NCI-H1105 (cell line): ENCODE measurements around the gene KLC4.
"Not testable (repeated sequence)": the region's sequence is repeated elsewhere in the genome, so short reads cannot be mapped to it uniquely, and the experiment has no call there.

Experiments
- DNase-seq: peaks from one replicate; lab custom pipeline; 2025; lab: John Stamatoyannopoulos, UW

KLC4 gene

GRCh38 chr6:43093436-43094289 lies 34.2 kb downstream of the KLC4 start:
- no peak for DNase-seq

GRCh38 chr6:43095939-43096338 lies 36.5 kb downstream of the KLC4 start:
- no peak for DNase-seq

GRCh38 chr6:43096451-43097097 lies 37.1 kb downstream of the KLC4 start:
- DNase-seq: no peak

GRCh38 chr6:43097098-43097489 lies 37.7 kb downstream of the KLC4 start:
- DNase-seq: no peak

GRCh38 chr6:43097502-43097901 lies 38.1 kb downstream of the KLC4 start:
- DNase-seq: no peak

- no peak for DNase-seq
Observed at GRCh38 chr6:43101497-43101896, 42.1 kb downstream of the KLC4 start.

- no peak for DNase-seq
Observed at GRCh38 chr6:43103253-43103876, 43.9 kb downstream of the KLC4 start.

- no peak for DNase-seq
Observed at GRCh38 chr6:43105538-43106222, 46.2 kb downstream of the KLC4 start.

- peak; percentile 10 for DNase-seq
Observed at GRCh38 chr6:43107344-43108062, 48.1 kb downstream of the KLC4 start.

GRCh38 chr6:43113431-43114260 lies 54.2 kb downstream of the KLC4 start:
- DNase-seq: no peak

- DNase-seq: no peak
Observed at GRCh38 chr6:43115365-43115764, 55.9 kb downstream of the KLC4 start.

- not testable (repeated sequence) for DNase-seq
Observed at GRCh38 chr6:43117466-43117865, 58.0 kb downstream of the KLC4 start.

GRCh38 chr6:43119482-43119881 lies 60.1 kb downstream of the KLC4 start:
- no peak for DNase-seq

GRCh38 chr6:43120101-43120763 lies 60.8 kb downstream of the KLC4 start:
- DNase-seq: no peak

GRCh38 chr6:43120944-43121913 lies 61.8 kb downstream of the KLC4 start:
- no peak for DNase-seq

- no peak for DNase-seq
Observed at GRCh38 chr6:43122146-43122545, 62.7 kb downstream of the KLC4 start.

- no peak for DNase-seq
Observed at GRCh38 chr6:43123461-43124314, 64.3 kb downstream of the KLC4 start.

GRCh38 chr6:43124481-43124880 lies 65.0 kb downstream of the KLC4 start:
- DNase-seq: no peak
